COLO829 (cell line): ENCODE results near the gene ZCCHC7.
"Not testable (repeated sequence)": the region's sequence is repeated elsewhere in the genome, so short reads cannot be mapped to it uniquely, and the experiment has no call there.

ENCODE experiments used
- DNase-seq: peaks from one replicate; pipeline ENCODE4 v3.0.0; 2012; ENCODE audit warnings: low spot score

Gene ZCCHC7

DNA sequence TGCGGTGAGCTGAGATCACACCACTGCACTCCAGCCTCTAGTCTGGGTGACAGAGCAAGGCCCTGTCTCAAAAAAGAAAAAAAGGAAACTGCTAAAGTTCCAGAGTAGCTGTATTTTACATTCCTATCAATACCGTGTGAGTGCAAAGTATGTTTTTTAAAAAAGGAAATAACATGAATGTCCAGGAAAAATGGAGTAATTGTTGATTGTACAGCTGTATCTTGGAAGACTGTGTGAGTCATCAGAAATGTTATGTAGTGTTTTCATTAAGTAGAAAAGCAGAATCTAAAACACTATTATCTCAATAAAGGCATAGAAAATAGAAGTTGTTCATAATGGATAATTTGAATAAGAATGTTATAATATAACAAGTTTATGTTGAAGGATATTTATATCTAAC, 53.9 kb downstream of the ZCCHC7 start:
- peak; percentile 88 for DNase-seq

DNA sequence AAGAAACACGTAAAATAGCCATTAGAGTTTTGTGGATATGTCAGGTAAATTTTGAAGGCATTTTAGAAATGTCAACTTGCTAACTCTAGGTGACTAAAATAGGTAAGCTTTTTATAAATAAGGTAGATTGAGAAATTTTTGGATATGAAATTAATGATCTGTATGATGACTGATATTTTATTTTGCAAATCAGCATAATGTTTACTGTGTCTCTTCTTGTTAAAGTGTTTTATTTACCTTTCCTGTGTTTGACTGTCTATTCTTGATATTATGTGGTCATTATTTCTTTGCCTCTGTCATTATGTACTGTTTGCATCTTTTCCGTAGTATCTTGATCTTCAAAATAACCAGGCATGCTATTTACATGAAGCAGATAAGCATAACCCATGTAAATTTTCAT, 58.4 kb downstream of the ZCCHC7 start:
- no peak for DNase-seq

DNA sequence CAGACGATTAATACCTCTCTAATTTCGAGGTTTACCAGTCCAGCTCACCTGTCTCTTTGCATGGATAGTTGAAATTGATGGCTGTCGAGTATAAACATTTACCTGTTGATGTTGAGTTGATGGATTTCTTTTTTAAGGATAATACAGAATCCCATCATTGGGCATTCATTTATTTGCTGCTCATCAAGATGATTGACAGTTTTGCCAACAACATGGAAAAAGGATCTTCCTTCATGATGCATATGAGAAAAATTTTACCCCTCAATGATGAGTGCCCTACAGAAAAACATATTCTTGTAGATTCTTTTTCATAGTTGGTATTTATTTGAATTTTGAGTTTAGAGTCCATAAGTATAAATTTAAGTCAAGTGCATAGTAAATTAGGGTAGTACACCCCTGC, 59.2 kb downstream of the ZCCHC7 start:
- no peak for DNase-seq

DNA sequence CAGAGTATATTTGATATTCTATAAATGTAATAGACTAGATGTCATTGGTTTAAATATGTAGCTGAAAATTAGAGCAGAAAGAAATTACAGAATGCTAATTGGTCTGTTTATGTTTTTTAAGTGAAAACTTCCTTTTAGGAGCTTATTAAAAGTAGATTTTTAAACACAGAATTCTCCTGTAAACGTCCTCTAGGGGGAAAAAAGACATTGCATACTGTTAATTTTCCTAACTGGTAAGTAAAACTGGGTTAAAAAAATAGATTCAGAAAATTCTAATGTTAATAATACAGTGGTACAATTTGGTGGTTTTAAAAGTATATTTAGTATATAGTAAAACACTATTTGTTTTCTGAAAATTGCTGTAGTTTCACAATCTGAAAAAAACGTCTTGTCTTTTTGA, 59.8 kb downstream of the ZCCHC7 start:
- DNase-seq, result no peak

DNA sequence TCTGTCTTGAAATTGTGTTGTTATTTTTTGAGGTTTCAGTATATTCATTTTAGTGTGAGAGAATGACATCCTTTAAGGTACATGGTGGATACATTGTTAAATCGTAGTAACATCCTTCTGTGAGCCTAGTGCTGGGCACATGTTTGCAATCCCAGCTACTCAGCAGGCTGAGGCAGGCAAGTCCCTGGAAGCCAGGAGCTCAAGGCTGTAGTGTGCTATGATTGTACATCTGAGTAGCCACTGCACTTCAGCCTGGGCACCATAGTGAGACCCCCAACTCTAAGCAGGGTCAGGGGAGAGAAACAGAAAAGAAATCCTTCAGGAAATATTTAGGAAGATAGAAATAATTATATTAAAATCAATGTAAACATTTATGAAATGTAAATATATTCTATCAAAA, 62.3 kb downstream of the ZCCHC7 start:
- no peak for DNase-seq

DNA sequence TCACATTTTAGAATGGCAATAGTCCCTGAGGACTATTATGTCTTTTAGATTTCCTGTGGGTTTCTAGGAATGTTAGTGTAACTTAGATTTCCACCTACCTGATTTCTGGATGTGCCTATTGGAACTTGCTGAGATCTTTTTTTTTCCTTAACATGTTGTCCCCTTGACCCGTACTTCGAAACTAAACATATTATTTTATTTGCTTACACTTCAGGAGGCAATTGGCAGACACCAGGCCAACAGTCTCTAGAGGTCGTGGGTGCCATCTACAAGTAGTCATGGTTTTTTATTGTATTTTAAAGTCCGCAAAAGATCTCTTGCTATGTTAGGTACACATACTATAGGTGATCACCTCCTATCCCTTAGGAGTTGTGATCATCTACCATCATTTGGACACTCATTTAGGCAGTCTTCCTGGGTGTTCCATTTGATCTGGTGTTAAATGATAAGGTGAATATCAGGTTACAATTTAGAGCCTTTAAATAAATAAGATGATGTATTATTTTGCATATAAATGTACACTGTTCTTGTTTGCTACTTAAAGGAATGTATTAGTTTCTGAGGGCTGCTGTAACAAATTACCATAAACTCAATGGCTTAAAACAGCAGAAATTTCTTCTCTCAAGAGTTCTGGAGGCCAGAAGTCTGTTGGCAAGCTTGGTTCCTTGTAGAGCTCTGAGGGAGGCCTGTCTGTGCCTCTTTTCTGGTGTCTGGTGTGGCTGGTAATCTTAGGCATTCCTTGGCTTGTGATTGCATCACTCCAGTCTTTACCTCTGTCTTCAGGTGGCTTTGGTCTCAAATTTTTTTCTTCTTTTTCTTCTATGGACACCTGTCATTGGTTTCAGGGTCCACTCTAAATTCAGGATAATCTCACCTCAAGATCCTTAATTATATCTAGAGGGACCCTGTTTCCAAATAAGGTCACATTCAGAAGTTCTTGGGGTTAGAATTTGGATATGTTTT, 64.8 kb downstream of the ZCCHC7 start:
- no peak for DNase-seq

DNA sequence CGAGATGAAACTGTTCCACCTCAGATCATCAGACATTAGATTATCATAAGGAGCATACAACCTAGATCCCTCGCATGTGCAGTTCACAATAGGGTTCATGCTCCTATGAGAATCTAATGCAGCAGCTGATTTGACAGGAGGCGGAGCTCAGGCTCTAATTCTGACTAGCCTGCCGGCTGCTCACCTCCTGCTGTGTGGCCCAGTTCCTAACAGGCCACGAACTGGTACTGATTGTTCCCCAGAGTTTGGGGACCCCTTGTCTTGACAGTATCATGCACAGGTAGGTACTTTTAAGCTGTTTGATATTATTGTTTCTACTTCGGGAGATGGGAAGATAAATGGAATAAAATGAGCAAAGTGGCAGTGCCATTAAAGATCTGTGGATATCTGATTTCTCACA, 66.9 kb downstream of the ZCCHC7 start:
- DNase-seq, result no peak

DNA sequence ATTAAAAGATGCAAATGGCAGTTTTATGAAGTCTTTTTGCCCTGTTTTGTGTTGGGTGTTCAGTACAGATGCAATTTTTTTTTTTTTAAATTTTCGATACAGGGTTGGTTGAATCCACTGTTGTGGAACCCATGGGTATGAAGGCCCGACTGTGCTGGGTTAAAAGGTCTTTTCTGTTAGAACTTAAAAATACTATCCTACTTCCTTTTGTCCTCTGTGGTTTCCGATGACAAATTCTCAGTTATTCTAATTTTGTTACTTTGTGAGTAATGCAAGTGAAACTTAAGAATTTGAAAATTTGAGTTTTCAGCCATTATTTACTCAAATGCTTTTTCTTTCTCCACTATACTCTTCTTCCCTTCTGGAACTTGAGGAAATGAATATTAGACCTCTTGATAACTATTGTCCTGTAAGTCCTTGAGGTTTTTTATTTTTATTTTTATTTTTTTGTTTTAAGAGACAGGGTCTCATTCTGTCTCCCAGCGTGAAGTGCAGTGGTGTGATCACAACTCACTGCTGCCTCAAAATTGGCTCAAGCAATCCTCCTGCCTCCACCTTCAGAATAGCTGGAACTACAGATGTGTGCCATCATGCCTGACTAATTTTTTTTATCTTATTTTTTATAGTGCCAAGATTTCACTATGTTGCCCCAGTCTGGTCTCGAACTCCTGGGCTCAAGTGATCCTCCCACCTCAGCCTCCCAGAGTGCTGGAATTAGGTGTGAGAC, 67.5 kb downstream of the ZCCHC7 start:
- DNase-seq, result no peak

DNA sequence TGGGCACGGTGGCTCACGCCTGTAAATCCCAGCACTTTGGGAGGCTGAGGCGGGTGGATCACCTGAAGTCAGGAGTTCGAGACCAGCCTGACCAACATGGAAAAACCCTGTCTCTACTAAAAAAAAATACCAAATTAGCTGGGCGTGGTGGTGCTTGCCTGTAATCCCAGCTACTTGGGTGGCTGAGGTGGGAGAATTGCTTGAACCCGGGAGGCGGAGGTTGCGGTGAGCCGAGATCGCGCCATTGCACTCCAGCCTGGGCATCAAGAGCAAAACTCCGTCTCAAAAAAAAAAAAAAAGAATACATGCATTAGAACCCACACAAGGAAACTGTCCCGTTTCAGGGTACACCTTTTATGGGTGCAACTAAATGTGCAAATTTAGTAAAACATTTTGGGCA, 70.4 kb downstream of the ZCCHC7 start:
- not testable (repeated sequence) for DNase-seq

DNA sequence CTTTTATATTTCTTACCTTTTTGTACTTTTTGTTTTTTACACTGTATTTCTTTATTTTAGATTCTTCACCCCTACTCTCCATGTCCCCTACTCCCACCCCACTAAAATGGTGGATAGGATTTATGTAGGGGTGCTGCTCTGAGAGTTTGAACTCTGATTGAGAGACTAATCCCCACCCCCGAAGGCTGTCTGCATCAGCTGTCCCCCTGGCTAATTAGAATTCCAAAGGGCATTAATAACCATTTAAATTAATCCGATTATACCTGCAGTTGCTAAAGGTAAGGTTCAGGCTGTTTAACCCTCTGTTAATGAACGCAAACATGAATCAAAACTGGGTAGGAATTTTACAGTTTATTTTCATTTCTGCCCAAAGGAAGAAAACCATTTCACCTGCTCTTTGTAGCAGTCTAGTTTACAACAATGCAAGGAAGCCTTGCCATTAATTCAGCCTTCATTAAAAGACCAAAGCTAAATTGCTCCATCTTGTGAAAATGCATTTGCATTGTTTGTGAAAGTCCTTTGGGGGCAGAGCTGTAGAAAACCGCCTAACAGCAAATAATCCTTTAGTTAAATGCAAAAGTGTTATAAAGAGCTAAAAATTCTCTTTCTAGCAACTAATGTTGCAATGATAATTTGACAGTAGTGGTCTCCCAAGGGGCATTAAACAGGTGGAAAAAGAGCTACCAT, 71.2 kb downstream of the ZCCHC7 start:
- no peak for DNase-seq

DNA sequence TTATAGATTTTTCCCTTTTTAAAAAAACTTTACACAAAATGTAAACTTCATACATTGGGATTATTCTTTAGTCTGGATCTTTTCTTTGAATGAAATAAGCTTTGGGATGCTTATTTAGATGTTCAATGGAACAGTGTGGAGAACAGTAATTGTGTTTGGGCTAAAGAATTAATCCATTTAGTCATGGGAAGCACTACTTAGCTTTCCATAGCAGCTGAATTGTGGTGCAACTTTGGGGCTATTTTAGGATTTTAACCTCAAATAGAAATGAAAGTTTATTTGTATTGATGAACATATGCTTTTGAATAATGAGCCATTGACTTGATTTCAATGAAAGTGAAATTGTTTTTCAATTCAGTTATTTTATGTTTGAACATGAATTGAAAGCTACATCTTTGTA, 72.4 kb downstream of the ZCCHC7 start:
- no peak for DNase-seq

DNA sequence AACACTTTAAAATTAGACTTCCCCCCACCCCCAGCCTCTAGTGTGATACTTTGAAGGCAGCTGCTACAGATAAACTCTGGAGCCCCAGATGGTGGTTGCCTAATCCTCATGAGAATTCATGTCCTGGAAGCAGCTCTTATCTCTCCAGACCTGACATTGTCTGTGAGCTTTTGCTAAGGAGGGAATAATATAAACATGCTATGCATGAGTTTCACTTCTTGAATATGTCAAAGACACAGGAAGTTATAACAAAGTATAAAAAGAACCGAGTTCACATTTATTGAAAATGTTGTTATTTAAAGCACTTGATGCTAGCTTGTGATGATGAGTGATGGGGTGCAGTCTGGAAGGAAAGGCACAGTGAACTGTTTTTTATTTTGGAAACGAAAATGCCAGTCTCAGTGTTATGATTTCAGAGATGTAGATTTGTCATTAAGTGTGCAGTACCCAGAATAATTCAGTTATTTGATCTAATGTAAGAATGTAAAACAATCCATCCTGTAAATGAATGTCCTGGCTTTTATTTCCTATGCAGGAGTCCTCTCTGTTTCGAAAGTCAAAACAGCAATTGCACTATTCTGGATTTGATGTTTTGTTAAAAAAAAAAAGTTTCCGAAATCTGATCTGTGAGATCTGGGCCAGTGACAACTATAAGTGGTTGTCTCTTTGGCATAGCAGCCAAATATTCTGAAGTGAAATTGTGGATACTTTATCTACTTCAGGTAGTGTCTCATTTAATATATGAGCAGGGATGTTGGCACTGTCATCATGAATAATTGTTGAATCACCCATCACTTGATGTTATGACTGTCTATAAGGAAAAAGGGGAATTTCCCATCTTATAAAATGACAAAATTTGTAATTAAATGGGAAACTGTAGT, 77.0 kb downstream of the ZCCHC7 start:
- DNase-seq, result no peak

DNA sequence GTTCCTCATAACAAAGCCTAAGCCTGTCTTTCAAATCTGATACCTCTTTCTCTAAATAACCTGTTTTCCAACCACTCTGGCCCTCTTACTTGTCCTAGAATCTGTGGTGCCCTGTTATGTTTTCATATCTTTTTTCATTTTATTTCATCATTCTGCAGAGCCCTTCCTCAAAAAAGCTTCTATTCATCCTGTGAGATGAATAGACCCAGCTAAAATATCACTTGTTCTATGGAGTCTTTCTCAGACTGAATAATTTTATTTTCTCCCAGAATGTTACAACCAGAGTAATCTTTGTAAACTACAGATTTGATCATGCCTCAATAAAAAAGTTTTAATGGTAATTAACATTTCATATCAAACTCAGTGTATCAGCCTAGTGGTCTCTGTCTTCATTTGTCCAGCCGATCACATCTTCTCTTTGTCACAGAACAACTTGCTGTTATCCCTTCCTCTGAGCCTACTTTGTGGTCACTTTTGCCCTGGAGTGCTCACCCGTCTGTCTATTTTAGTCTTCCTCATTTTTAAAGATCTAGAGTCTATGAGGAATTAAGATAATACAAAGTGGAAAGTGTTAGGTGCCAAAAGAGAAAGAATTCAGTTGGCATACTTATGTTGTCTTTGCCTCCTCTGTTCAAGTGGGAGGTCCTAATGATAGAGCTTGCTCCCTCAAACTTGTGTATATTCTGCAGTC, 77.8 kb downstream of the ZCCHC7 start:
- DNase-seq, result no peak

DNA sequence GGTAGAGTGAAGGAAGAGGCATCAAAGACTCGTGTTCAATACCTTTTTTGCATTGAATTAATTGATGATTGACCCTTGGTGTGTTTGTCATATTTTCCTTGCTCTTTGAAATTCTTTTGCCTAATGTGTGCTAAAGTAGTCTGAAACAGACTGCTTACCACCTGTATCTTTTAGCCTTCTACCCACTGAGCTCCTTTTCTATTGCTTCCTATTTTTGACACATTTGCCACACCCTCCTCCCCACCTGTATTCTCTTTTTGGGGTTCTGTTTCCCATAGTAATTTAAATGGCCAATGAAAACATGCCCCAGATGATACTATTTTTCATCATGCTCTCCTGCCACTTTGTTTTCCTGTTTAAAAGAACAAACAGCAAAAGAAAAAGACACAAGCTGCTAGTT, 78.5 kb downstream of the ZCCHC7 start:
- DNase-seq, result no peak

DNA sequence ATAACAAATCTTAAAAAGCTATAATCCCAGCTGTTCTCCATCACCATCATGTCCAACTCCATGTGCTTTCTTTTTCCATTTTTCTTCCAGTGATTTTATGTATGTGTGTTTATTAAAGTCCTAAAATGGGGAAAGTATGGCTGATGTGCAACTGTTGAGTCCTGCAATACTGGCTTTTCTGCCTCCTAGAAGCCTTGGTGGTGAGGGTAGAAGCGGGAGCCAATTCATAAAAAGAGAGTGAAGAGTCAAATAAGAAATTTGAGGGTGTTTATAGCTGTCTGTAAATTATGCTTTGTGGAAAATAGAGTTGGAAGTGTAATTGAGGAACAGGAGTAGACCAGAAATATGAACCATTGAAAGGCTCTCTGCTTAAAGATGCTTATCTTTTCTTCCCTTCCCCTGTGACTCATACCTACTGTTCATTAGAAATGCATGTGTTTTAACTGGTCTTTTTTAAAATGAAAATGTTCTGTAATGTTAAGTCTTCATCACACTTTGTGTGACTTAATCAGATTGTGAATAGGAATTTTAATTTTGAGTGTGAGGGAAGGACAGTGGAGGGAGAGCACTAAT, 80.1 kb downstream of the ZCCHC7 start:
- DNase-seq, result peak; percentile 59

DNA sequence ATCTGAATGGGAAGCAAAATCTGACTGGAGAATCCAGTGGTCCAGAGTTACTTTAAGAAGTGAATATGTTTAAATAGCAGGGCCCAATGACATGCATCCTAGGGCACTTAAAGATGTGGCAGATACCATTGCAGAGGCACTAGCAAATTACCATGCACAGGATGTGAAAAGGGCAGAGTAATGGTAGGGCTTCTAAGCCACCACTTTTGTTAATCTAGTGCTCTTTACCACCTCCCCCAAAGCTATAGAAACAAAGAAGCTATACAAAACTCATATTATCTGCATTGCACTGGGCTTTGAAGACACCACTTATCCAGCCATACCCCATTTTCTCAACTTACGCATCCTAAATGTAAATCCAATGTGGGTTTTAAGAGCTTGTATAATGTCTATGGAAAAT, 81.2 kb downstream of the ZCCHC7 start:
- peak; percentile 77 for DNase-seq

DNA sequence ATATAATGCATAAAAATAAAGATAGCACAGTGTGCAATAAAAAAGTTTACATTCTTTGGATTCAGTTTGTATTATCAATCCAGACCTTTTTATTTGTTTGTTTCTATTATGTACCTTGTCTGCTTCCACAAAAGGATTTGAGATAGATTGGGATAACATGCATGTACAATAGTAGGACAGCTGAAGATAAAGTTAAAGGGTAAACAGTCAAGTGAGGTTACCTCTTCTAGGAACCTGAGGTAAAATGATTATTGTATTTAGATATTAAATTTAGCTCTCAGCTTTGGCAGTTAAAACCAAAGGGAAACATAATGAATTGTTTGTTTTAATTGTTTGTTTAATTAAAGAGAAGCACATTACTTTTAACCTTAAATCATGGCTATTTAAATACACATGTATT, 81.7 kb downstream of the ZCCHC7 start:
- DNase-seq, result no peak

DNA sequence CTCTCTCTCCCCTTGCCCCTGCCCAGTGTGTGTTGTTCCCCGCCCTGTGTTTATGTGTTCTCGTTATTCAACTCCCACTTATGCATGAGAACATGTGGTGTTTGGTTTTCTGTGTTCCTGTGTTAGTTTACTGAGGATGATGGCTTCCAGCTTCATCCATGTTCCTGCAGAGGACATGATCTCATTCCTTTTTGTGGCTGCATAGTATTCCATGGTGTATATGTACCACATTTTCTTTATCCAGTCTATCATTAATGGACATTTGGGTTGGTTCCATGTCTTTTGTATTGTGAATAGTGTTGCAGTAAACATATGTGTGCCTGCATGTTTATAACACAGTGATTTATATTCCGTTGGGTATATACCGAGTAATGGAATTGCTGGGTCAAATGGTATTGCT, 83.1 kb downstream of the ZCCHC7 start:
- DNase-seq, result not testable (repeated sequence)

DNA sequence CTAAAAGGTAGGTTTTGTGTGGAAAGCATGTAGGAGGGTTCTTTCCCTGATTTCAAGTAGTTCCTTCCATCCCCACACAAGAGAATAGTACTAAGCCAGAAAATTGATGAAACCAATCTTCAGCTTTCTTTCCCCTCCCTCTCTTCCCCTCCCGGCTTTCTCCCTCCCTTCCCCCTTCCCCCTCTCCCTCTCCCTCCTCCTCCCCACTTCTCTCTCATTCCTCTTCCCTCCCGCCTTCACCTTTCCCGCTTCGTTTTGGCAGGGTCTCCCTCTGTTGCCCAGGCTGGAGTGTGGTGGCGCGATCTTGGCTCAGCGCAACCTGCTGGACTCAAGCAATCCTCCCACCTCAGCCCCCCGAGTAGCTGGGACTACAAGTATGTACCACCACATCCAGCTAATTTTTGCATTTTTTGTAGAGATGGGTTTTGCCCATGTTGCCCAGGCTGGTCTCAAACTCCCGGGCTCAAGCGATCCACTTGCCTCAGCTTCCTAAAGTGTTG, 85.8 kb downstream of the ZCCHC7 start:
- no peak for DNase-seq
